SU-DHL-6 (cell line): ENCODE data around the gene DGUOK.
"Not testable (repeated sequence)": the region's sequence is repeated elsewhere in the genome, so short reads cannot be mapped to it uniquely, and the experiment has no call there.

ENCODE experiments used
- H2AFZ ChIP-seq: fragments of 200-600 bp; sonication (generic); 2 replicates; pipeline ENCODE4 v1.6.1; 2014; ENCODE audit warnings: low read depth, mild to moderate bottlenecking, moderate library complexity, mixed read lengths, antibody characterized with exemption, low read length; ENCODE audit not compliant: severe bottlenecking
- H3F3A ChIP-seq: fragments of 200-600 bp; shearing (Covaris generic); 2 replicates; pipeline ENCODE4 v1.6.0; 2016; ENCODE audit warnings: antibody characterized with exemption, mild to moderate bottlenecking; ENCODE audit not compliant: insufficient read depth
- H3K27ac ChIP-seq: fragments of 200-600 bp; sonication (generic); 2 replicates; pipeline ENCODE4 v1.5.1; 2016; ENCODE audit warnings: low read depth, mild to moderate bottlenecking, low read length, moderate library complexity, mixed read lengths
- H3K27me3 ChIP-seq: fragments of 200-600 bp; sonication (generic), shearing (Covaris generic); 2 replicates; pipeline ENCODE4 v1.6.0; 2014; ENCODE audit warnings: mild to moderate bottlenecking, low read length
- H3K36me3 ChIP-seq: fragments of 200-600 bp; sonication (generic); 2 replicates; pipeline ENCODE4 v1.6.1; 2014; ENCODE audit warnings: mild to moderate bottlenecking, low read length, mixed read lengths
- H3K4me2 ChIP-seq: fragments of 300-600, 200-600 bp; shearing (Covaris generic), sonication (generic); 2 replicates; pipeline ENCODE4 v1.6.0; 2014; ENCODE audit warnings: low read length, low read depth, mild to moderate bottlenecking; ENCODE audit not compliant: poor library complexity, severe bottlenecking
- H3K4me3 ChIP-seq: fragments of 200-600 bp; sonication (generic); 2 replicates; pipeline ENCODE4 v1.5.1; 2014; ENCODE audit warnings: antibody characterized with exemption, low read length, mild to moderate bottlenecking, mixed read lengths; ENCODE audit not compliant: insufficient read depth, poor library complexity, severe bottlenecking
- H3K79me2 ChIP-seq: fragments of 200-600 bp; sonication (generic); 2 replicates; pipeline ENCODE4 v1.6.1; 2014; ENCODE audit warnings: mild to moderate bottlenecking, low read length, moderate library complexity; ENCODE audit not compliant: insufficient read depth
- H3K9ac ChIP-seq: fragments of 200-600 bp; sonication (generic); 2 replicates; pipeline ENCODE4 v1.7.0; 2014; ENCODE audit warnings: mild to moderate bottlenecking, low read length
- H3K9me2 ChIP-seq: fragments of 200-600 bp; sonication (generic); replicated peaks from 2 replicates; pipeline ENCODE4 v1.6.1; 2014; ENCODE audit warnings: low read length; ENCODE audit not compliant: insufficient read depth
- H3K9me3 ChIP-seq: fragments of 200-600 bp; sonication (generic); 2 replicates; pipeline ENCODE4 v1.6.1; 2014; ENCODE audit warnings: low read length, mixed read lengths; ENCODE audit not compliant: insufficient read depth
- H4K20me1 ChIP-seq: fragments of 200-600 bp; sonication (generic); 2 replicates; pipeline ENCODE4 v1.6.1; 2014; ENCODE audit warnings: low read depth, mild to moderate bottlenecking, antibody characterized with exemption, low read length, moderate library complexity, mixed read lengths
- EZH2phosphoT487 ChIP-seq: fragments of 200-600 bp; sonication (generic), shearing (Covaris generic); conservative IDR thresholded peaks from 2 replicates; pipeline ENCODE4 v1.6.1; 2018; ENCODE audit warnings: mild to moderate bottlenecking, antibody characterized with exemption, low read length, moderate library complexity, mixed read lengths
- TF ChIP-seq, protein P1 (sequence below): fragments of 200-600 bp; sonication (generic); IDR thresholded peaks from one replicate; pipeline ENCODE4 v1.5.1; 2017; ENCODE audit warnings: antibody characterized with exemption, mild to moderate bottlenecking, low read length, moderate library complexity; ENCODE audit not compliant: insufficient read depth, poor library complexity, severe bottlenecking

Gene DGUOK

GRCh38 chr2:73886357-73886756 is 40.3 kb upstream of the DGUOK start:
- Histone ChIP-seq H3K27ac (no peak overlapping the region), H3K9me3 (no peaks in the 10 kb centered on the region), H4K20me1 (no peaks in the 10 kb centered on the region), H2AFZ (no peak overlapping the region), H3K4me3 (no peak overlapping the region), H3K4me2 (no peak overlapping the region), H3F3A (no peaks in the 10 kb centered on the region), H3K27me3 (no peaks in the 10 kb centered on the region), H3K36me3 (no peaks in the 10 kb centered on the region), H3K9ac (no peak overlapping the region), H3K79me2 (no peaks in the 10 kb centered on the region), H3K9me2 (no peaks in the 10 kb centered on the region)
- TF ChIP-seq, protein P1, sequence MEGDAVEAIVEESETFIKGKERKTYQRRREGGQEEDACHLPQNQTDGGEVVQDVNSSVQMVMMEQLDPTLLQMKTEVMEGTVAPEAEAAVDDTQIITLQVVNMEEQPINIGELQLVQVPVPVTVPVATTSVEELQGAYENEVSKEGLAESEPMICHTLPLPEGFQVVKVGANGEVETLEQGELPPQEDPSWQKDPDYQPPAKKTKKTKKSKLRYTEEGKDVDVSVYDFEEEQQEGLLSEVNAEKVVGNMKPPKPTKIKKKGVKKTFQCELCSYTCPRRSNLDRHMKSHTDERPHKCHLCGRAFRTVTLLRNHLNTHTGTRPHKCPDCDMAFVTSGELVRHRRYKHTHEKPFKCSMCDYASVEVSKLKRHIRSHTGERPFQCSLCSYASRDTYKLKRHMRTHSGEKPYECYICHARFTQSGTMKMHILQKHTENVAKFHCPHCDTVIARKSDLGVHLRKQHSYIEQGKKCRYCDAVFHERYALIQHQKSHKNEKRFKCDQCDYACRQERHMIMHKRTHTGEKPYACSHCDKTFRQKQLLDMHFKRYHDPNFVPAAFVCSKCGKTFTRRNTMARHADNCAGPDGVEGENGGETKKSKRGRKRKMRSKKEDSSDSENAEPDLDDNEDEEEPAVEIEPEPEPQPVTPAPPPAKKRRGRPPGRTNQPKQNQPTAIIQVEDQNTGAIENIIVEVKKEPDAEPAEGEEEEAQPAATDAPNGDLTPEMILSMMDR, result no peak
- TF ChIP-seq EZH2phosphoT487, result no peak

DNA sequence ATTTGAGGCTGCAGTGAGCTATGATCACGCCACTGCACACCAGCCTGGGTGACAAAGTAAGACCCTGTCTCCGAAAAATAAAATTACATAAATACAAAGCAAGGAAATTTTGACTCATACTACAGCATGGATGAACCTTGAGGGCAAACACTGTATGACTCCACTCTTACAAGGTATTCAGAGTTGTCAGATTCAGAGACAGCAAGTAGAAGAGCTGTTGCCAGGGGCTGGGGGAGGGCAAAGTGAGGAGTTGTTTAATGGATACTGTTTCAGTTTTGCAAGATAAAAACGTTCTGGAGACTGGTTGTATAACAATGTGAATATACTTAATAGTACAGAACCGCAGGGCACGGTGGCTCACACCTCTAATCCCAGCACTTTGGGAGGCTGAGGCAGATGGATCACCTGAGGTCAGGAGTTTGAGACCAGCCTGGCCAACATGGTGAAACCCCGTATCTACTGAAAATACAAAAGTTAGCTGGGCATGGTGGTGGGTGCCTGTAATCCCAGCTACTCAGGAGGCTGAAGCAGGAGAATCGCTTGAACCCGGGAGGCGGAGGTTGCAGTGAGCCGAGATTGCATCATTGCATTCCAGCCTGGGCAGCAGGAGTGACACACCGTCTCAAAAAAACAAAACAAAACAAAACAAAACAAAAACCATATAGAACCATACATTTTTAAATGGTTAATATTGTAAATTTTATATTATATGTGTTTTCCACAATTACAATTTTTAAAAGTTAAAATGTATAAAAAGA is 38.9 kb upstream of the DGUOK start:
- H3K9ac ChIP-seq, H2AFZ ChIP-seq: not testable (repeated sequence)

DNA sequence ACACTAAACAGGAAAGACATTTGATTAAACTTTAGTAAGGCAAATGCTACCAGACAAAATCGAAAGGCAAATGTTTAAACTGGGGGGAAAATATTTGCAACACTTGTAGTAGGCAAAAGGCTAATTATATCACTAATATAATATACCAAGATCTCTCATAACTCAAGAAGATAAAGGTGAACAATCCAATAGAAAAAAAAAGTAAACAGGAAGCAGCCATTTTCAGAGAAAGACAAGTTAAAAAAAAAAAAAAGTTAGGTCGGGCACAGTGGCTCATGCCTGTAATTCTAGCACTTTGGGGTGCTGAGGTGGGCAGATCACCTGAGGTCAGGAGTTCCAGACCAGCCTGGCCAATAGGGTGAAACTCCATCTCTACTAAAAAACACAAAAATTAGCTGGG is 38.3 kb upstream of the DGUOK start:
- no peak overlapping the region for H3K27ac ChIP-seq
- H3K36me3 ChIP-seq, result no peaks in the 10 kb centered on the region
- H3F3A ChIP-seq, result no peaks in the 10 kb centered on the region
- no peaks in the 10 kb centered on the region for H3K9me2 ChIP-seq
- no peaks in the 10 kb centered on the region for H3K9me3 ChIP-seq
- TF ChIP-seq, protein P1, result no peak
- no peak for TF ChIP-seq EZH2phosphoT487
- H2AFZ ChIP-seq, result no peak overlapping the region
- no peaks in the 10 kb centered on the region for H4K20me1 ChIP-seq
- no peak overlapping the region for H3K4me2 ChIP-seq
- H3K9ac ChIP-seq, result no peak overlapping the region
- H3K4me3 ChIP-seq, result no peak overlapping the region
- no peaks in the 10 kb centered on the region for H3K27me3 ChIP-seq
- no peaks in the 10 kb centered on the region for H3K79me2 ChIP-seq

More for the DNA sequence above, 38.9 kb upstream of the DGUOK start:
- not testable (repeated sequence) for H3K36me3 ChIP-seq, H3K4me3 ChIP-seq, H3K79me2 ChIP-seq, H3F3A ChIP-seq, H4K20me1 ChIP-seq, H3K9me3 ChIP-seq, H3K27me3 ChIP-seq, H3K27ac ChIP-seq, H3K4me2 ChIP-seq, H3K9me2 ChIP-seq

GRCh38 chr2:73889206-73889605 is 37.5 kb upstream of the DGUOK start:
- H3K27me3 ChIP-seq, result no peaks in the 10 kb centered on the region
- H3K27ac ChIP-seq, result no peak overlapping the region
- no peaks in the 10 kb centered on the region for H3F3A ChIP-seq
- no peaks in the 10 kb centered on the region for H3K9me2 ChIP-seq
- no peak overlapping the region for H3K4me2 ChIP-seq
- TF ChIP-seq, protein P1, result no peak
- no peak for TF ChIP-seq EZH2phosphoT487
- H3K9me3 ChIP-seq, result no peaks in the 10 kb centered on the region
- no peak overlapping the region for H2AFZ ChIP-seq
- no peak overlapping the region for H3K9ac ChIP-seq
- no peaks in the 10 kb centered on the region for H3K79me2 ChIP-seq
- no peak overlapping the region for H3K4me3 ChIP-seq
- H4K20me1 ChIP-seq, result no peaks in the 10 kb centered on the region
- no peaks in the 10 kb centered on the region for H3K36me3 ChIP-seq
